Mononuclear cell (primary cell): ENCODE measurements around the gene PAPOLA. TPM values are rescaled to one million over a fixed set of nuclear protein-coding genes. Genes with fewer than 3 reads are reported as not detected.
A peak's percentile ranks its signal among the peaks of the same experiment; 100 is the strongest.
"Not testable (repeated sequence)": the region's sequence is repeated elsewhere in the genome, so short reads cannot be mapped to it uniquely, and the experiment has no call there.

Experiments used
- H3K27me3 ChIP-seq: 2 replicates; pipeline ENCODE4 v1.6.0; 2011; ENCODE audit warnings: low read length, control low read depth; ENCODE audit not compliant: insufficient read depth
- H3K4me1 ChIP-seq: 2 replicates; pipeline ENCODE4 v1.5.1; 2011; ENCODE audit warnings: mild to moderate bottlenecking, low read length, control low read depth; ENCODE audit not compliant: insufficient read depth
- H3K4me3 ChIP-seq: 2 replicates; pipeline ENCODE4 v1.5.1; 2011; ENCODE audit warnings: mild to moderate bottlenecking, low read length, moderate library complexity
- H3K9me3 ChIP-seq: 2 replicates; pipeline ENCODE4 v1.5.1; 2011; ENCODE audit warnings: low read depth, mild to moderate bottlenecking, control low read depth, low read length
- total RNA-seq: library from RNA; depleted of rRNA; stranded (reverse); fragments of >200 nt; gene quantifications from one replicate; pipeline ENCODE4 v1.2.3, GENCODE V29; 2012

PAPOLA gene
- total RNA-seq, 1 donor = 168 TPM

DNA sequence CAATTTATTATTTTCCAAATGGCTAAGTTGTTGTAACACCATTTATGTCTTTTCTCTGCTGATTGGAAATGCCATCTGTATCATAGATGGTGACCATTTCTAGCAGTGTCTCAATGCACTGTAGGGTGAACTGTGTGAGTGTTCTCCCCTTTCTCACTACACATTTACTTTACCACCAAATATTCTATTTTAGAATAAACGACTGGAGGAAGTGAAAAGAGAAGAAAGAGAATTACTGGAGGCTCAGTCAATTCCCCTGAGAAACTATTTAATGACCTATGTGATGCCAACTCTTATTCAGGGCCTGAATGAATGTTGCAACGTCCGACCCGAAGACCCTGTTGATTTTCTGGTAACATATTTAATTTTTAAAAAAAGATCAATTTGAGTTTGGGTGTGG is 15.5 kb upstream of the PAPOLA start:
- Histone ChIP-seq H3K4me1 (no peaks in the 10 kb centered on the region), H3K9me3 (no peaks in the 10 kb centered on the region), H3K4me3 (no peak overlapping the region), H3K27me3 (no peaks in the 10 kb centered on the region)

DNA sequence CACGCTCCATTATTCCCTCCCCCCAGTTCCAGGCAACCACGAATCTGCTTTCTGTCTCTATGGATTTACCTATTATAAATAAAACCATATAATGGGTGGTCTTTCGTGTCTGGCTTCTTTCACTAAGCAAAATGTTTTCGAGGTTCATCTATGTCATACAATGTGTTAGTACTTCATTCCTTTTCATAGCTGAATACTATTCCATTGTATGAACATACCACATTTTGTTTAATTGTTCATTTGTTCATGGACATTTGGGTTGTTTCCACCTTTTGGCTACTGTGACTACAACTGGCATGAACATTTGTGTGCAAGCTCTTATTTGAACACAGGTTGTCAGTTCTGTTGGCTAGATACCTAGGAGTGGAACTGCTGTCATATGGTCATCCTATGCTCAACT is 12.9 kb upstream of the PAPOLA start:
- no peaks in the 10 kb centered on the region for H3K9me3 ChIP-seq
- no peak overlapping the region for H3K4me3 ChIP-seq
- no peaks in the 10 kb centered on the region for H3K4me1 ChIP-seq
- no peaks in the 10 kb centered on the region for H3K27me3 ChIP-seq

DNA sequence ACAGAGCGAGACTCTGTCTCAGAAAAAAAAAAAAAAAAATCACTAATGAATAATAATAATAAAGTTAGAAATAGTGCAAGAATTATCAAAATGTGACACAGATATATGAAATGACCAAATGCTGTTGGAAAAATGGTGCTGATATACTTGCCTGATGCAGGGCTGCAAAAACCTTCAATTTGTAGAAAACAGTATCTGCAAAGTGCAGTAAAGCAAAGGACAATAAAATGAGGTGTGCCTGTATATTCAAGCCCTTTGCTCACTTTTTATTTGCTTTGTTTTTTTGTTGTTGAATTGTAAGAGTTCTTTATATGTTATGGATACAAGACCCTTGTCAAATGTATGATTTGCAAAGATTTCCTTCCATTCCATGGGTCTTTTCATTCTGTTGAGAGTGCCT is 9.0 kb upstream of the PAPOLA start:
- H3K27me3 ChIP-seq = no peaks in the 10 kb centered on the region
- H3K4me3 ChIP-seq = no peak overlapping the region
- H3K9me3 ChIP-seq = no peaks in the 10 kb centered on the region
- H3K4me1 ChIP-seq = peaks cover 18% of the 10 kb centered on the region

DNA sequence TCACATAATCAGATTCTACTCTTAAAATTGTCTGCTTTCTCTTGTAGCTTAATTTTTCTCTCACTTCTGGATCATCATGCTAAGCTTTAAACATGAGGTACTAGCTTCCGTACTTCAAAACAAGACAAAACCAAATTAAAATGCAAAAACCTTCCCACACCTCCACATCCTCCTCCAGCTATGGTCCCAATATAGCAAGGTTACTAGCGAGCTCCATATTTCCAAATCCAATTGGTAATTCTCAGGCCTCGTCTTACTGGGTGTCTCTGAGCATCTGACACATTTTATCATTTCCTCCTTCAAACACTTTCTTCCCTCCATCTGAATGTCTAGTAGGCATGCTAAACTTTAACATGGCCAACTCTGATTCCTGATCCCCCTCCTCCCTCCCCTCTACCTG is 7.9 kb upstream of the PAPOLA start:
- no peaks in the 10 kb centered on the region for H3K9me3 ChIP-seq
- no peak overlapping the region for H3K4me3 ChIP-seq
- no peaks in the 10 kb centered on the region for H3K27me3 ChIP-seq
- H3K4me1 ChIP-seq = peaks cover 18% of the 10 kb centered on the region

DNA sequence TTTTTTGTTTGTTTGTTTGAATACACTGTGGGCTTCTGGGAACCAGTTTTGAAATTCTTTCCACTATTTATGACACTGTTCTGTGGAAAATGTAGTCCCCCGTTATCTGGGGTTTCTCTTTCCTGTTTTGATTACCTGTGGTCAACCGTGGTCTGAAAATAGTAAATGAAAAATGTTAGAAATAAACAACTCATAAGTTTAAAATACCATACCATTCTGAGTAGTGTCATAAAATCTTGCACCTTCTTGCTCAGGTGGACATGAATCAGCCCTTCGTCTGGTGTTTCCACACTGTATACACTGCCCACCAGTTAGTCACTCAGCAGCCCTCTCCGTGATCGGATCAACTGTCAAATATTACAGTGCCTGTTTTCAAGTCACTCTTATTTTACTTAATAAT is 5.1 kb upstream of the PAPOLA start:
- H3K27me3 ChIP-seq = no peaks in the 10 kb centered on the region
- H3K4me3 ChIP-seq = no peak overlapping the region
- peaks cover 29% of the 10 kb centered on the region for H3K4me1 ChIP-seq

DNA sequence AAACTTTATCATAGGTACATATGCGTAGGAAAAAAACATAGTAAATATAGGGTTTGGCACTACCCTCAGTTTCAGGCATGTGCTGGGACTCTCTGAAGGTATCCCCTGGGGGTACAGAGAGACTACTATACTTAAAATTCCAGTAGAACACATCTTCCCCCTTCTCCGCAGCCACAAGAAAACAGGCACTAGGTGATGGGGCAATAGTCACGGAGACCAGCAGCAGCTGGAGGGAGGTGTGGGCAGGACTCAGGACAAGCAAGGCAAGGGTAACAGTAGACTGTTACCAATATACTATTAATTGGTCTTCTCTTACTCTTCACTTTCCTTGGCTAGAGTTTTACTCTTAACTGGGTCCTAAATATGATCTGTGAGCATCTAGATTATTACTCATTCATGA is 4.6 kb upstream of the PAPOLA start:
- Histone ChIP-seq H3K27me3 (no peaks in the 10 kb centered on the region), H3K9me3 (no peaks in the 10 kb centered on the region), H3K4me1 (peaks cover 29% of the 10 kb centered on the region), H3K4me3 (no peak overlapping the region)

More for the DNA sequence above, 5.1 kb upstream of the PAPOLA start:
- H3K9me3 ChIP-seq = no peaks in the 10 kb centered on the region

DNA sequence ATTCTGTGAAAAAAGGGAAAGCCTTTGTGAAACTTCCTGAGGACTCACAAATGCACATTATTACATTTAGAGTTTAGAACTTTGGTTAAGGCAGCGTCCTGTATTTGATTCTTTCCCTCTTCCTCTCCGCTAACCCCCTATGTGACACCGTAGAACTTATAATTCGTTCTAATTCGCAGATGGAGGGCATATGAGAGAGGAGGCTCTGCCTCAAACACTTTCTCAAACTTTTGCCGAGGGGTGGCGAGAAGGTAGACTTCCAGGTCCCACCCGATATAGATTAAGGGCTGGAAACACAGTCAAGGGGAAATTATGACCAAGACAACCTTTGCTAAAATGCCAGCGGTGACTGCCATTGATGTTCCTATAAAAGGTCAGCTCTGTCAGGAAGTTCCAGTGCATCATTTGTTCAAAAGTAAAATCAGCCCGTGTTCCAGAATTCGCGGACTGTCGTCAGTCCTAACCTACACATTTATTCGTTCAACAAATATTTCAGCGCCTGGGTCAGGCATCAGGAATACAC is 904 bp upstream of the PAPOLA start:
- H3K4me3 ChIP-seq = peak overlapping the region; percentile 98
- peaks cover 53% of the 10 kb centered on the region for H3K4me1 ChIP-seq
- no peaks in the 10 kb centered on the region for H3K27me3 ChIP-seq
- H3K9me3 ChIP-seq = no peaks in the 10 kb centered on the region

DNA sequence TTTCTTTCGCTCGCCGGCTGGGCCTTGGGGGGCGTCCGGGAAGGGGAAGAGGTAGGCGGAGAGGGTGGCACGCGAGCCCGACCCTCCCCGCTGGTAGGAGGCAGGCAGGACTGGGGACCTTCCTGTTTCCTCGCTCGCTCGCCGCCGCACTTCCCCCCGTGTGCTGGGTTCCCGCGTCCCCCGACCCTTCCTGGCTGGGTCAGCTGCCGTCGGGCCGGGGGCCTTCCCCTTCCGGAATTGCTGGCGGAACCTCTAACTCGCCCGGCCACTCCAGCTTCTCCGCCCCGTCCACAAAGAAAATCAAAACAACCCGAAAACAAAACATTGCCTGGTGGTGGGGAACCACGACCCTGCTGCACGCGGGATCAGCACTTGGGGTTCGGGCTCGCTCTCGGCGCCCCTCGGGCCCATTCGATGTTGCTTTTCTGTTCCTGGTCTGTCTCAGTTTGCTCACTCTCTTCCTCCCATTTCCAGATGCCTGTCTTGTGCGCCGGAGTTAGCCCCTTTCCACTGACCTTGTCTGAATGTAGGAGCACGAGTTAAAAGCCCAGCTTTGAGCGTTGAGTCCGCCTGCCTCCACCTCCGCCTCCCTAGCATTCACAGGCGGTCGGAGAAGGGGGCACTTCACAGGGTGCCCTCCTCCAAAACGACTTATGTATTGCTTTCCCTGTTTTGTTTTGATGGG is 581 bp downstream of the PAPOLA start:
- Histone ChIP-seq H3K4me3 (peak overlapping the region; percentile 98), H3K4me1 (peaks cover 51% of the 10 kb centered on the region), H3K9me3 (no peaks in the 10 kb centered on the region), H3K27me3 (no peaks in the 10 kb centered on the region)

DNA sequence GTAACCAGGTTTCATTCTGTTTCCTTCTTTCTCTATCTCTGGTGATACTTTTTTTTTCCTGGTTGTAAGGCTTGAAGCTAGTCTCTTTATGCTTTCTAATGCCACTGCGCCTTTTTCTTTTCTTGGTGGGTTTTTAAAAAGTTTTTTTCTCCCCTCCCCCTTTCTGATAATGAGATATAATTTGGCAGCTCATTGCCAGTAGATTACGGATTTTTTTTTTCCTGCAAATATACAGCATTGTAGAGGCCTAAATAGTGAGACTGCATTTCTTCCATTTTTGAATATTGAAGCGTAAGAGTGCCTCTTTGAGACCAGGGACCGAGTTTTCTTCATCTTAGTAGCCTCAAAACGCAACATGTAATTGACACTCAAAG is 1.1 kb downstream of the PAPOLA start:
- Histone ChIP-seq H3K4me1 (peaks cover 56% of the 10 kb centered on the region), H3K27me3 (no peaks in the 10 kb centered on the region), H3K4me3 (peak overlapping the region; percentile 98), H3K9me3 (no peaks in the 10 kb centered on the region)

DNA sequence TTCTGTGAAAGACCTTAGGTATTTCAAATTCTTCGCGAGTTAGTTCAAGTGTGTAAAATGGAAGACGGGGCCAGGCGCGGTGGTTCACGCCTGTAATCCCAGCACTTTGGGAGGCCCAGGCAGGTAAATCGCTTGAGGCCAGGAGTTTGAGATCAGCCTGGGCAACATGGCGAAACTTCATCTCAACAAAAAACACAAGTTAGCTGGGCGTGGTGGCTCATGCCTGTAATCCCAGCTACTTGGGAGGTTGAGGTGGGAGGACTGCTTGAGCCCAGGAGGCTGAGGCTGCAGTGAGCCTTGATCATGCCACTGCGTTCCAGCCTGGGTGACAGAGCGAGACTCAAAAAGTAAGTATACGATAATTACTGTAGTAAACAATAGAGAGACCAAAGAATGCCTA is 2.2 kb downstream of the PAPOLA start:
- H3K27me3 ChIP-seq, H3K9me3 ChIP-seq, H3K4me3 ChIP-seq: not testable (repeated sequence)
- peaks cover 61% of the 10 kb centered on the region for H3K4me1 ChIP-seq

DNA sequence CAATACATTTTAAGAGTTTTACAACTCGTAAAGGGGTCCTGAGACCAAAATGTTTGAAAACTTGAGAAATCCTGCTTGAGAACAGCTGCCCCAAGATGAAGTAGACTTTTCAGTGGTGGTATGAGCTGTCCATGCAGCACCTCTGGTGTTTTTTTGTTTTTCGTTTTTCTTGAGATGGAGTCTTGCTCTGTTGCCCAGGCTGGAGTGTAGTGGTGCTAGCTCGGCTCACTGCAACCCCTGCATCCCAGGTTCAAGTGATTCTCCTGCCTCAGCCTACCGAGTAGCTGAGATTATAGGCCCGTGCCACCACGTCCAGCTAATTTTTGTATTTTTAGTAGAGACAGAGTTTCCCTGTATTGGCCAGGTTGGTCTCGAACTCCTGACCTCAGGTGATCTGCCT is 5.5 kb downstream of the PAPOLA start:
- Histone ChIP-seq H3K27me3 (no peaks in the 10 kb centered on the region), H3K4me1 (peaks cover 64% of the 10 kb centered on the region), H3K9me3 (no peaks in the 10 kb centered on the region), H3K4me3 (no peak overlapping the region)

DNA sequence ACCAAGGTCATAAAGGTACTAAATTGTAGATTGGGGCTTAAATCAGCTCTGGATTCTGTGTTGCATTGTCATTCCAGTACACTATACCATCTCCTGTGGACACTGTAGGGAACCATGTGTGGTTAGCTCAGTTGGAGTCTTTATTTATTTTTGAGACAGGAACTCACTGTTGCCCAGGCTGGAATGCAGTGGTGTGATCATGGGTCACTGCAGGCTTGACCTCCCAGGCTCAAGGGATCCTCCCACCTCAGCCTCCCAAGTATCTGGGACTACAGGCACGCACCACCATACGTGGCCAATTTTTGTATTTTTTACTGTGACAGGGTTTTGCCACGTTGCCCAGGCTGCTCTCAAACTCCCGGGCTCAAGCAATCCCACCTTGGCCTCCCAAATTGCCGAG is 6.7 kb downstream of the PAPOLA start:
- H3K9me3 ChIP-seq = no peaks in the 10 kb centered on the region
- no peak overlapping the region for H3K4me3 ChIP-seq
- H3K4me1 ChIP-seq = peaks cover 61% of the 10 kb centered on the region
- no peaks in the 10 kb centered on the region for H3K27me3 ChIP-seq

DNA sequence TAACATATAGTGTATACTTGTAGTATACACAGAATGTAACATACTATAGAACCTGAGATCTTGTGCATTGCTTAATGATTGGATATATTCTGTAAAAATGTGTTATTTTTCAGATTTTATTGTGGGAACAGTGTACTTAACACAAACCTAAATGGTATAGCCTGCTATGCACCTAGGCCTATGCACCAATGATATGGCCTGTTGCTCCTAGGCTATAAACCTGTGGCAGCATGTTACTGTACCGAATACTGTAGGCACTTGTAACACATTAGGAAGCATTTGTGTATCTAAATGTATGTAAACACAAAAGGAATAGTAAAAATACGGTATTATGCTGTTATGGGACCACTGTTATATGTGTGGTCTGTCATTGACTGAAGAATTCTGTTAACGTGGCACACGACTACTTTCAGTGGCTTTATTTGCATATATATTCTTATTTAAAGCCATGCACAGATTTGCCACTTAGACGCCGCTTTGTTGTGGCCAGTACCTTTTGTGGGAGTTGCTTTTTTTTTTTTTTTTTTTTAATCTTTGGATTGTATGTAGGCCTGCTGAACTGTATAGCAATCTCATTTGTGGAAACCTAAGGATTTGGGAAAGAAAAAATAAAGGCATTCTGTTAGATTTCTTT is 7.4 kb downstream of the PAPOLA start:
- H3K4me3 ChIP-seq = no peak overlapping the region
- no peaks in the 10 kb centered on the region for H3K9me3 ChIP-seq
- H3K4me1 ChIP-seq = peaks cover 61% of the 10 kb centered on the region
- no peaks in the 10 kb centered on the region for H3K27me3 ChIP-seq

DNA sequence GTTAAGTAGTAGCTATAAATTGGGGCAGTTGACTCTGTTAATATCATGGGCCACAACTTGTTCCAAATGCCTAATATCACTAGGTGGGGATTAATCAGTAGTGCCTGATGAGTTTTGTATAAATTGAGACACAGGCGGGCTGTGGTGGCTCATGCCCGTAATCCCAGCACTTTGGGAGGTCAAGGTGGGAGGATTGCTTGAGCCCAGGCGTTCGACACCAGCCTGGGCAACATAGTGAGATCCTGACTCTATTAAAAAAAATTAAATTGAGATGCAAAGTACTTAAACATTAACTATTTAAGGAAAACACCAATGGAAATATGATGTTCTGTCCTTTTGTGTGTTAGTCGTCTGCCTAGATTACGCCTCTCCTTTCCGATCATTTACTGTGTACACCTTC is 9.0 kb downstream of the PAPOLA start:
- Histone ChIP-seq H3K4me3 (no peak overlapping the region), H3K27me3 (no peaks in the 10 kb centered on the region), H3K4me1 (peaks cover 51% of the 10 kb centered on the region), H3K9me3 (no peaks in the 10 kb centered on the region)

DNA sequence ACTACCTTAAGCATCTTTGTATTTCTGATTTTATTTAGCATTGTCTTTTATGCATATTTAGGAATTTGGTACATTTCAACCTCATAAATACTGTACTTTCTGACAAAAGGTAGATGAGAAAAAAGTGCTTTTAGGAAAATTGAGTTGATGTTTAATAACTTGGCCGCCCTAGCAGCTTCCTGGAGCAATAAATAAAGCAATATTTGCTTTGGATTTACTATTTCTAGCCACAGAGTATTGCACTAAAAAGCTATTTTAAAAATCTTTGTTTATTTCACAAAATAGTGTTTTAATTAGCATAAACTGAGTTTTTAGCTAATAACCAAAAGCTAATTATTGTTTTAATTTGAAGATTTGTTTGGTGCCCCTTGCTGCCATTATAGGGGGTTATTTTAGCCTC is 9.5 kb downstream of the PAPOLA start:
- no peaks in the 10 kb centered on the region for H3K9me3 ChIP-seq
- no peaks in the 10 kb centered on the region for H3K27me3 ChIP-seq
- peaks cover 52% of the 10 kb centered on the region for H3K4me1 ChIP-seq
- H3K4me3 ChIP-seq = no peak overlapping the region

DNA sequence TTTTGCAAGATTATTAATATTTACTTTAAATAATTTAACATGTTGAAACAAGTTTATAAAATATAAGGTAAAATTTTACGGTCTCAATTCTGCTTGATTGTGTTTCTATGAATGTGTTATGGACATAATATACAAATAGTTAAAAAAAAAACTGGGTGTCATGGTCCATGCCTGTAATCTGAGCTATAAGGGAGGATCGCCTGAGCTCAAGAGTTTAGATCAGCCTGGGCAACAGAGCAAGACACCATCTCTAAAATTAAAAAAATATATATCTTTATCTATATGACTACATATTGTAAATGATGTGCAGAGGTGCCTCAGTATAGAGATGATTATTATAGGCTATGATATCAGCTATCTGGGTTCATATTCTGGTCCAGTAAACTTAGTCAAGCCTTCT is 9.9 kb downstream of the PAPOLA start:
- Histone ChIP-seq H3K27me3 (no peaks in the 10 kb centered on the region), H3K4me3 (no peak overlapping the region), H3K4me1 (peaks cover 49% of the 10 kb centered on the region), H3K9me3 (no peaks in the 10 kb centered on the region)
